ENCODE data around the gene ZEB1. TPM values are rescaled to one million over a fixed set of nuclear protein-coding genes. Genes with fewer than 3 reads are reported as not detected.

Gene ZEB1
- total and polyA plus RNA-seq, 2 of the 13 experiments (the other 11 are each of a cell fraction or from before 2014, with no cell fraction given) = 9.6 to 18.0 TPM

- TF ChIP-seq AKNA (CRISPR knock-in tag; IDR thresholded peaks at IDR 0.05; ENCODE audit: borderline replicate concordance) (no peak), ZSCAN22 (CRISPR knock-in tag; IDR thresholded peaks at IDR 0.05) (no peak), ZNF780A (CRISPR knock-in tag; IDR thresholded peaks at IDR 0.05) (no peak), HOXA5 (CRISPR knock-in tag; IDR thresholded peaks at IDR 0.05) (0 out of 2 replicates have a peak, but pooled peaks have one; percentile 50), TCF12 (IDR thresholded peaks at IDR 0.05) (no peak), TCF12 (CRISPR knock-in tag; IDR thresholded peaks at IDR 0.05) (no peak), POLR2G (IDR thresholded peaks at IDR 0.05; ENCODE audit: low read depth, low read length) (peak; percentile 43; the same call in 1 of the 2 replicates), GMEB2 (CRISPR knock-in tag; IDR thresholded peaks at IDR 0.05; ENCODE audit: low read depth) (no peak), MAFF (IDR thresholded peaks at IDR 0.05; ENCODE audit: low read depth, low read length) (no peak), ZNF18 (CRISPR knock-in tag; IDR thresholded peaks at IDR 0.05; ENCODE audit: insufficient replicate concordance) (no peak), MBNL3 (CRISPR knock-in tag; conservative IDR thresholded peaks at IDR 0.05) (no peak), FOXP1 (IDR thresholded peaks at IDR 0.05) (no peak), FOXP1 (CRISPR knock-in tag; IDR thresholded peaks at IDR 0.05) (no peak), ZBTB3 (CRISPR knock-in tag; IDR thresholded peaks at IDR 0.05; ENCODE audit: borderline replicate concordance, low read depth) (no peak), ZNF275 (CRISPR knock-in tag; IDR thresholded peaks at IDR 0.05; ENCODE audit: borderline replicate concordance) (no peak), ZFP82 (CRISPR knock-in tag; IDR thresholded peaks at IDR 0.05; ENCODE audit: borderline replicate concordance) (0 out of 2 replicates have a peak, but pooled peaks have one; percentile 53), DDIT3 (CRISPR knock-in tag; IDR thresholded peaks at IDR 0.05) (no peak), RELA (CRISPR knock-in tag; IDR thresholded peaks at IDR 0.05) (no peak), ZNF121 (CRISPR knock-in tag; IDR thresholded peaks at IDR 0.05) (no peak), KLF6 (CRISPR knock-in tag; IDR thresholded peaks at IDR 0.05) (no peak), ATM (IDR thresholded peaks at IDR 0.05; ENCODE audit: borderline replicate concordance) (no peak)
Measured at GRCh38 chr10:31318854-31319601, at the start of gene ZEB1 (continued).
